ENCODE data around the gene FRRS1.
A peak's percentile ranks its signal among the peaks of the same experiment; 100 is the strongest.

DNA sequence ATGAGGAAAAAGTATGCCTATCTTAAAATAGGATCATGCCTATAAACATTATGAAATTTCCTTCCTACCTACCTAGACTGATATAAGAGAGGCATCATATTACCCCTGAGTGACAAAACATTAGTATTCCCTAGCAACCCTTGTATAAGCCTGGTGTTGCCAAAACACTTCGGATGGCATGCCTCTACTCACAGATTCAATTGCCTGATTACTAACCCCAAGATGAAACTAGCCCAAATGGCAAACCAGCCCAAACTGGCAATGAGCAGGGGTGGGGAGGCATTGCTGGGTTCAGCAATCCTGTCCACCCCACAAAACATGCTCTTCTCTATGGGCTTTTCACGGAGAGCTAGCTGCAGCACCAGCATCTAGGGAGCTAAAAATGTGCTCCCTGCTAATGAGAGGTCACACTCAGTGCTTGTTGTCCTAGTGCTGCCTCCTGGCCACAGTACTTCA lies 106.7 kb downstream of the FRRS1 start:
- peak in 1 of 3 donors; percentile 72 for TF ChIP-seq POLR2AphosphoS5 (IDR thresholded peaks at IDR 0.05)
- TF ChIP-seq, protein P1, sequence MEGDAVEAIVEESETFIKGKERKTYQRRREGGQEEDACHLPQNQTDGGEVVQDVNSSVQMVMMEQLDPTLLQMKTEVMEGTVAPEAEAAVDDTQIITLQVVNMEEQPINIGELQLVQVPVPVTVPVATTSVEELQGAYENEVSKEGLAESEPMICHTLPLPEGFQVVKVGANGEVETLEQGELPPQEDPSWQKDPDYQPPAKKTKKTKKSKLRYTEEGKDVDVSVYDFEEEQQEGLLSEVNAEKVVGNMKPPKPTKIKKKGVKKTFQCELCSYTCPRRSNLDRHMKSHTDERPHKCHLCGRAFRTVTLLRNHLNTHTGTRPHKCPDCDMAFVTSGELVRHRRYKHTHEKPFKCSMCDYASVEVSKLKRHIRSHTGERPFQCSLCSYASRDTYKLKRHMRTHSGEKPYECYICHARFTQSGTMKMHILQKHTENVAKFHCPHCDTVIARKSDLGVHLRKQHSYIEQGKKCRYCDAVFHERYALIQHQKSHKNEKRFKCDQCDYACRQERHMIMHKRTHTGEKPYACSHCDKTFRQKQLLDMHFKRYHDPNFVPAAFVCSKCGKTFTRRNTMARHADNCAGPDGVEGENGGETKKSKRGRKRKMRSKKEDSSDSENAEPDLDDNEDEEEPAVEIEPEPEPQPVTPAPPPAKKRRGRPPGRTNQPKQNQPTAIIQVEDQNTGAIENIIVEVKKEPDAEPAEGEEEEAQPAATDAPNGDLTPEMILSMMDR (IDR thresholded peaks at IDR 0.05): no peak
- no peak for TF ChIP-seq EP300 (IDR thresholded peaks at IDR 0.05)
- TF ChIP-seq POLR2A (IDR thresholded peaks at IDR 0.05): no peak

Measured in suprapubic skin (tissue), 4 donors.